NB4 (cell line): ENCODE data around the gene ABCA6.

Experiments used
- DNase-seq: peaks from one replicate; pipeline ENCODE4 v3.0.0; 2010; ENCODE audit warnings: low read depth
- H3K4me3 ChIP-seq: one replicate; pipeline ENCODE4 v1.5.1; 2011; ENCODE audit warnings: mild to moderate bottlenecking, low read depth, low read length, moderate library complexity
- CTCF ChIP-seq: IDR thresholded peaks from one replicate; pipeline ENCODE4 v1.5.1; 2012; ENCODE audit warnings: low read depth, low read length
- MYC ChIP-seq: IDR thresholded peaks from 2 replicates; pipeline ENCODE4 v1.6.1; 2011; ENCODE audit warnings: low read depth, low read length
- POLR2A ChIP-seq: IDR thresholded peaks from 2 replicates; pipeline ENCODE4 v1.6.1; 2011; ENCODE audit warnings: mild to moderate bottlenecking; ENCODE audit not compliant: insufficient read length; ENCODE audit errors: extremely low read depth
- TF ChIP-seq, protein P1 (sequence below): IDR thresholded peaks from 2 replicates; pipeline ENCODE4 v1.6.1; 2011; ENCODE audit warnings: low read depth, low read length

ABCA6 gene

GRCh38 chr17:69069226-69069750, 72.4 kb downstream of the ABCA6 start:
- DNase-seq = no peak
- no peak overlapping the region for H3K4me3 ChIP-seq
- TF ChIP-seq CTCF = no peak
- TF ChIP-seq POLR2A = no peak
- TF ChIP-seq, protein P1, sequence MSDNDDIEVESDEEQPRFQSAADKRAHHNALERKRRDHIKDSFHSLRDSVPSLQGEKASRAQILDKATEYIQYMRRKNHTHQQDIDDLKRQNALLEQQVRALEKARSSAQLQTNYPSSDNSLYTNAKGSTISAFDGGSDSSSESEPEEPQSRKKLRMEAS = no peak
- TF ChIP-seq MYC = no peak

DNA sequence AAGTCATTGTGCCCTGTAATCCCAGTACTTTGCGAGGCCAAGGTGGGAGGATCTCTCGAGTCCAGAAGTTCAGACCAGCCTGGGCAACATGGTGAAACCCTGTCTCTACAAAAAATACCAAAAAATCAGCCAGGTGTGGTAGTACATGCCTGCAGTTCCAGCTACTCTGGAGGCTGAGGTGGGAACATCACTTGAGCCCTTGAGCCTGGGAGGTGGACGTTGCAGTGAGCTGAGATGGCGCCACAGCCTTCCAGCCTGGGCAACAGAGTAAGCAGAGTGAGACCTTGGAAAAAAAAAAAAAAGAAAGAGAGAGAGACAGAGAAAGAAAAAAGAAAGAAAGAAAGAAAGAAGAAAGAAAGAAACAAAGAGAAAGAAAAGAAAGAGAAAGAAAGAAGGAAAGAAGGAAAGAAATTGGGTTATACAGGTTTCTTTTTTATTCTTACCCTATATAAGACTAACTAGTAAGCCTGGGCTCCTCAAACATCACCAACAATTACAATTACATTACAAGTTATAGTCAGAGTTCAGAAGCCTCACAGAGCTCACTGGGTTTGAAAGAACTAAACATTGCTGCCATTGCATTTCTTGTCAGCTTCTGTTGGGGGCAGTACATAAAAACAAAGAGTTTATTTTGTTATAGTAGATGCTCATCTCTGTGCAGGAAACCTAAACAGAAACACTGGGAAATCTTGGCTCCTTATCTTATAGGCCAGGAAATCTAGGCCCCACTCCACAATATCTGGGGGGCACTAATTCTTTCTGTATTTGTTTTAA, 74.2 kb downstream of the ABCA6 start:
- no peak for DNase-seq
- no peak for TF ChIP-seq POLR2A

DNA sequence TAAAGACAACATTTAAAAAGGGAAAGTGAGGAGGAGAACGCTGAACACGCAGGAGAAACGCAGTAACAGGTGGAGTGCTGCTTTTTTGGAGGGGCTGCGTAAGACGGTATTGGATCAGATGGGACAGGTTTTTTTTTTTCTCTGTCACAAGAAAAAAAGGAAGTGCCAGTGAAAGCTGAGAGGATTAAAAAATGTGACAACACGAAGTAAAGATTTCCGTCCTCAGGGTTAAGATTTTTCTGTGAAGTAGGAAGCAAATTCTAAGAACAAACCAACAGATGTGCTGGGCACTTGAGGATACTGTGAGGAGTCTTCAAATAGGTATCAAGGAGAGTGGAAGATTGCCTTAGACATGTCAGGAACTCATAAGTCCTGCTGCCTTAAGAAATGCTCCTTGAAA, 75.2 kb downstream of the ABCA6 start:
- TF ChIP-seq, protein P1 = no peak
- TF ChIP-seq MYC = no peak
- no peak for TF ChIP-seq CTCF
- no peak for TF ChIP-seq POLR2A
- DNase-seq = no peak
- H3K4me3 ChIP-seq = no peak overlapping the region

More for the DNA sequence above, 74.2 kb downstream of the ABCA6 start:
- H3K4me3 ChIP-seq = no peak overlapping the region

GRCh38 chr17:69065113-69065512, 76.6 kb downstream of the ABCA6 start:
- no peak for DNase-seq
- no peak overlapping the region for H3K4me3 ChIP-seq
- TF ChIP-seq MYC (no peak), CTCF (no peak), POLR2A (no peak)
- TF ChIP-seq, protein P1 = no peak

- TF ChIP-seq POLR2A (no peak), MYC (no peak), CTCF (no peak)
- TF ChIP-seq, protein P1 = no peak
- H3K4me3 ChIP-seq = no peak overlapping the region
- no peak for DNase-seq
Measured at GRCh38 chr17:69064476-69064875, 77.2 kb downstream of the ABCA6 start.

GRCh38 chr17:69064001-69064400, 77.7 kb downstream of the ABCA6 start:
- DNase-seq = no peak
- no peak for TF ChIP-seq POLR2A
- TF ChIP-seq, protein P1 = no peak
- no peak for TF ChIP-seq MYC
- no peak for TF ChIP-seq CTCF
- no peak overlapping the region for H3K4me3 ChIP-seq
